KMS-11 (cell line): ENCODE results near the gene PPIF.

Experiments
- H2AFZ ChIP-seq: fragments of 200-600 bp; sonication (generic); 2 replicates; pipeline ENCODE4 v1.6.1; 2016; ENCODE audit warnings: antibody characterized with exemption, mixed run types, low read depth
- H3K27ac ChIP-seq: fragments of 200-600 bp; sonication (generic); 2 replicates; pipeline ENCODE4 v1.6.1; 2016; ENCODE audit warnings: mild to moderate bottlenecking, mixed run types
- H3K27me3 ChIP-seq: fragments of 200-600 bp; sonication (generic); 2 replicates; pipeline ENCODE4 v1.6.1; 2017; ENCODE audit warnings: mild to moderate bottlenecking, low read depth, mixed run types, moderate library complexity; ENCODE audit not compliant: insufficient read depth
- H3K36me3 ChIP-seq: fragments of 200-600 bp; sonication (generic); 2 replicates; pipeline ENCODE4 v1.6.1; 2017; ENCODE audit warnings: mild to moderate bottlenecking, mixed run types; ENCODE audit not compliant: insufficient read depth
- H3K4me1 ChIP-seq: fragments of 200-600 bp; sonication (generic); 2 replicates; pipeline ENCODE4 v1.6.1; 2016; ENCODE audit warnings: mild to moderate bottlenecking, low read depth, mixed run types; ENCODE audit not compliant: poor library complexity, severe bottlenecking
- H3K4me2 ChIP-seq: fragments of 200-600 bp; sonication (generic); 2 replicates; pipeline ENCODE4 v1.7.0; 2016; ENCODE audit warnings: mild to moderate bottlenecking, mixed run types
- H3K4me3 ChIP-seq: fragments of 200-600 bp; sonication (generic); IDR thresholded peaks from 2 replicates; pipeline ENCODE4 v1.6.1; 2017; ENCODE audit warnings: low read depth, low read length, mixed read lengths; ENCODE audit not compliant: insufficient read depth
- H3K79me2 ChIP-seq: fragments of 200-600 bp; sonication (generic); 2 replicates; pipeline ENCODE4 v1.6.1; 2016; ENCODE audit warnings: low read depth, mixed run types; ENCODE audit not compliant: insufficient read depth
- H3K9ac ChIP-seq: fragments of 200-600 bp; sonication (generic); 2 replicates; pipeline ENCODE4 v1.6.1; 2016; ENCODE audit warnings: mild to moderate bottlenecking, mixed run types
- H4K20me1 ChIP-seq: fragments of 200-600 bp; sonication (generic); 2 replicates; pipeline ENCODE4 v1.6.1; 2016; ENCODE audit warnings: mild to moderate bottlenecking, mixed run types; ENCODE audit not compliant: insufficient read depth
- CTCF ChIP-seq: fragments of 200-600 bp; sonication (generic); conservative IDR thresholded peaks from 2 replicates; pipeline ENCODE4 v1.6.1; 2017; ENCODE audit warnings: low read depth, mild to moderate bottlenecking, antibody characterized with exemption, low read length, moderate library complexity, mixed read lengths

Gene PPIF

GRCh38 chr10:79305988-79306387 lies 41.3 kb upstream of the PPIF start:
- H3K36me3 ChIP-seq, result no peaks in the 10 kb centered on the region; the same call in 1 of the 2 replicates

GRCh38 chr10:79306644-79307220 lies 40.5 kb upstream of the PPIF start:
- Histone ChIP-seq H3K27ac (no peak overlapping the region), H3K4me2 (no peak overlapping the region), H3K36me3 (no peaks in the 10 kb centered on the region; the same call in 1 of the 2 replicates)

More at GRCh38 chr10:79305988-79306387, 41.3 kb upstream of the PPIF start:
- no peak for TF ChIP-seq CTCF
- no peak overlapping the region for H3K4me2 ChIP-seq
- no peaks in the 10 kb centered on the region for H3K4me1 ChIP-seq
- no peak overlapping the region for H2AFZ ChIP-seq
- no peaks in the 10 kb centered on the region for H4K20me1 ChIP-seq
- H3K27ac ChIP-seq, result no peak overlapping the region
- H3K9ac ChIP-seq, result no peak overlapping the region
- H3K79me2 ChIP-seq, result no peaks in the 10 kb centered on the region
- H3K27me3 ChIP-seq, result no peaks in the 10 kb centered on the region
- no peak overlapping the region for H3K4me3 ChIP-seq

GRCh38 chr10:79308016-79308415 lies 39.3 kb upstream of the PPIF start:
- H3K9ac ChIP-seq, result no peak overlapping the region
- H3K4me3 ChIP-seq, result no peak overlapping the region
- H3K79me2 ChIP-seq, result no peaks in the 10 kb centered on the region
- no peaks in the 10 kb centered on the region; the same call in 1 of the 2 replicates for H3K36me3 ChIP-seq
- no peak overlapping the region for H3K4me2 ChIP-seq
- H2AFZ ChIP-seq, result no peak overlapping the region
- H3K27me3 ChIP-seq, result no peaks in the 10 kb centered on the region
- no peaks in the 10 kb centered on the region for H4K20me1 ChIP-seq
- TF ChIP-seq CTCF, result no peak
- no peaks in the 10 kb centered on the region for H3K4me1 ChIP-seq
- no peak overlapping the region for H3K27ac ChIP-seq

More at GRCh38 chr10:79306644-79307220, 40.5 kb upstream of the PPIF start:
- Histone ChIP-seq H4K20me1 (no peaks in the 10 kb centered on the region), H3K9ac (no peak overlapping the region), H2AFZ (no peak overlapping the region), H3K4me1 (no peaks in the 10 kb centered on the region), H3K27me3 (no peaks in the 10 kb centered on the region), H3K79me2 (no peaks in the 10 kb centered on the region), H3K4me3 (no peak overlapping the region)
- TF ChIP-seq CTCF, result no peak

- TF ChIP-seq CTCF, result no peak
- Histone ChIP-seq H4K20me1 (no peaks in the 10 kb centered on the region), H3K4me2 (no peak overlapping the region), H3K9ac (no peak overlapping the region), H3K27me3 (no peaks in the 10 kb centered on the region), H3K4me3 (no peak overlapping the region), H2AFZ (no peak overlapping the region), H3K79me2 (no peaks in the 10 kb centered on the region), H3K4me1 (peaks cover under 1% of the 10 kb centered on the region), H3K27ac (no peak overlapping the region), H3K36me3 (no peaks in the 10 kb centered on the region; the same call in 1 of the 2 replicates)
Observed at GRCh38 chr10:79308969-79309665, 38.2 kb upstream of the PPIF start.
